ENCODE data around the gene CD52. TPM values are rescaled to one million over a fixed set of nuclear protein-coding genes. Genes with fewer than 3 reads are reported as not detected.

CD52 gene
- total RNA-seq, 1 experiment from 2014 or later = 735 TPM

- H3K4me1 ChIP-seq (ENCODE audit: low read length) = peaks cover 91% of the 10 kb centered on the region
- peak; percentile 41 for DNase-seq
- H3K9me2 ChIP-seq (replicated peaks; ENCODE audit: insufficient read depth, low read length) = no peaks in the 10 kb centered on the region
- peaks cover 22% of the 10 kb centered on the region for H3K79me2 ChIP-seq (ENCODE audit: low read length)
- H3K27me3 ChIP-seq (ENCODE audit: low read length) = no peaks in the 10 kb centered on the region
- H3K4me3 ChIP-seq (ENCODE audit: low read length) = peak overlapping the region; percentile 53; the same call in 1 of the 2 replicates
- peaks cover 7% of the 10 kb centered on the region for H3K36me3 ChIP-seq (ENCODE audit: insufficient read depth, low read length)
- no peaks in the 10 kb centered on the region for H3K9me3 ChIP-seq (ENCODE audit: low read length)
- peak overlapping the region; percentile 73 for H3K9ac ChIP-seq (ENCODE audit: low read length)
- peak overlapping the region; percentile 83 for H3K4me2 ChIP-seq (ENCODE audit: low read depth, low read length, poor library complexity, severe bottlenecking)
- peak overlapping the region; percentile 98 for H3K27ac ChIP-seq (ENCODE audit: low read length)
- H4K20me1 ChIP-seq (ENCODE audit: insufficient read depth, low read depth, low read length) = no peaks in the 10 kb centered on the region
- H2AFZ ChIP-seq (ENCODE audit: low read length) = no peak overlapping the region
Observed at GRCh38 chr1:26282401-26282918, 35.3 kb upstream of the CD52 start.

- H3K9me3 ChIP-seq (ENCODE audit: low read length) = no peaks in the 10 kb centered on the region
- H3K9me2 ChIP-seq (replicated peaks; ENCODE audit: insufficient read depth, low read length) = no peaks in the 10 kb centered on the region
- peak overlapping the region; percentile 53; the same call in 1 of the 2 replicates for H3K4me3 ChIP-seq (ENCODE audit: low read length)
- peak overlapping the region; percentile 73 for H3K9ac ChIP-seq (ENCODE audit: low read length)
- peak overlapping the region; percentile 83 for H3K4me2 ChIP-seq (ENCODE audit: low read depth, low read length, poor library complexity, severe bottlenecking)
- H3K27me3 ChIP-seq (ENCODE audit: low read length) = no peaks in the 10 kb centered on the region
- peaks cover 92% of the 10 kb centered on the region for H3K4me1 ChIP-seq (ENCODE audit: low read length)
- peaks cover 22% of the 10 kb centered on the region for H3K79me2 ChIP-seq (ENCODE audit: low read length)
- no peak overlapping the region for H2AFZ ChIP-seq (ENCODE audit: low read length)
- H4K20me1 ChIP-seq (ENCODE audit: insufficient read depth, low read depth, low read length) = no peaks in the 10 kb centered on the region
- DNase-seq = no peak
- H3K36me3 ChIP-seq (ENCODE audit: insufficient read depth, low read length) = peaks cover 4% of the 10 kb centered on the region
- H3K27ac ChIP-seq (ENCODE audit: low read length) = peak overlapping the region; percentile 98
Observed at GRCh38 chr1:26283279-26283853, 34.4 kb upstream of the CD52 start.

GRCh38 chr1:26283871-26284596, 33.7 kb upstream of the CD52 start:
- Histone ChIP-seq H3K4me2 (ENCODE audit: low read depth, low read length, poor library complexity, severe bottlenecking) (peak overlapping the region; percentile 83), H3K27ac (ENCODE audit: low read length) (peak overlapping the region; percentile 98), H2AFZ (ENCODE audit: low read length) (no peak overlapping the region), H3K79me2 (ENCODE audit: low read length) (peaks cover 20% of the 10 kb centered on the region), H3K9me3 (ENCODE audit: low read length) (no peaks in the 10 kb centered on the region), H3K36me3 (ENCODE audit: insufficient read depth, low read length) (peaks cover 4% of the 10 kb centered on the region), H3K27me3 (ENCODE audit: low read length) (no peaks in the 10 kb centered on the region), H3K4me1 (ENCODE audit: low read length) (peaks cover 92% of the 10 kb centered on the region), H4K20me1 (ENCODE audit: insufficient read depth, low read depth, low read length) (no peaks in the 10 kb centered on the region), H3K9me2 (replicated peaks; ENCODE audit: insufficient read depth, low read length) (no peaks in the 10 kb centered on the region), H3K9ac (ENCODE audit: low read length) (peak overlapping the region; percentile 73), H3K4me3 (ENCODE audit: low read length) (peak overlapping the region; percentile 53)
- DNase-seq = peak; percentile 69

GRCh38 chr1:26284597-26285347, 33.0 kb upstream of the CD52 start:
- Histone ChIP-seq H3K27me3 (ENCODE audit: low read length) (no peaks in the 10 kb centered on the region), H3K9ac (ENCODE audit: low read length) (peak overlapping the region; percentile 73), H3K4me1 (ENCODE audit: low read length) (peaks cover 94% of the 10 kb centered on the region), H3K9me3 (ENCODE audit: low read length) (no peaks in the 10 kb centered on the region), H3K4me3 (ENCODE audit: low read length) (peak overlapping the region; percentile 53; the same call in 1 of the 2 replicates), H3K9me2 (replicated peaks; ENCODE audit: insufficient read depth, low read length) (no peaks in the 10 kb centered on the region), H3K36me3 (ENCODE audit: insufficient read depth, low read length) (peaks cover 4% of the 10 kb centered on the region), H3K27ac (ENCODE audit: low read length) (peak overlapping the region; percentile 98), H2AFZ (ENCODE audit: low read length) (no peak overlapping the region), H3K79me2 (ENCODE audit: low read length) (peaks cover 14% of the 10 kb centered on the region), H3K4me2 (ENCODE audit: low read depth, low read length, poor library complexity, severe bottlenecking) (peak overlapping the region; percentile 83), H4K20me1 (ENCODE audit: insufficient read depth, low read depth, low read length) (no peaks in the 10 kb centered on the region)
- peak; percentile 96 for DNase-seq

- DNase-seq = peak; percentile 90
- Histone ChIP-seq H3K79me2 (ENCODE audit: low read length) (peaks cover 8% of the 10 kb centered on the region), H3K4me2 (ENCODE audit: low read depth, low read length, poor library complexity, severe bottlenecking) (peak overlapping the region; percentile 83), H3K36me3 (ENCODE audit: insufficient read depth, low read length) (peaks cover 4% of the 10 kb centered on the region), H3K9ac (ENCODE audit: low read length) (peak overlapping the region; percentile 73), H4K20me1 (ENCODE audit: insufficient read depth, low read depth, low read length) (no peaks in the 10 kb centered on the region), H3K9me3 (ENCODE audit: low read length) (no peaks in the 10 kb centered on the region), H2AFZ (ENCODE audit: low read length) (no peak overlapping the region), H3K4me3 (ENCODE audit: low read length) (peak overlapping the region; percentile 53), H3K4me1 (ENCODE audit: low read length) (peaks cover 100% of the 10 kb centered on the region), H3K27me3 (ENCODE audit: low read length) (no peaks in the 10 kb centered on the region), H3K27ac (ENCODE audit: low read length) (peak overlapping the region; percentile 98), H3K9me2 (replicated peaks; ENCODE audit: insufficient read depth, low read length) (no peaks in the 10 kb centered on the region)
Observed at GRCh38 chr1:26285366-26286063, 32.2 kb upstream of the CD52 start.

- Histone ChIP-seq H3K4me2 (ENCODE audit: low read depth, low read length, poor library complexity, severe bottlenecking) (peak overlapping the region; percentile 83), H3K4me3 (ENCODE audit: low read length) (no peak overlapping the region), H3K9me2 (replicated peaks; ENCODE audit: insufficient read depth, low read length) (no peaks in the 10 kb centered on the region), H3K9ac (ENCODE audit: low read length) (peak overlapping the region; percentile 9), H2AFZ (ENCODE audit: low read length) (no peak overlapping the region), H3K27ac (ENCODE audit: low read length) (peak overlapping the region; percentile 98), H3K36me3 (ENCODE audit: insufficient read depth, low read length) (peaks cover 3% of the 10 kb centered on the region), H3K4me1 (ENCODE audit: low read length) (peaks cover 100% of the 10 kb centered on the region), H3K79me2 (ENCODE audit: low read length) (peaks cover 3% of the 10 kb centered on the region; the same call in 1 of the 2 replicates), H4K20me1 (ENCODE audit: insufficient read depth, low read depth, low read length) (no peaks in the 10 kb centered on the region), H3K27me3 (ENCODE audit: low read length) (no peaks in the 10 kb centered on the region), H3K9me3 (ENCODE audit: low read length) (no peaks in the 10 kb centered on the region)
- DNase-seq = no peak
Observed at GRCh38 chr1:26286064-26286416, 31.7 kb upstream of the CD52 start.

GRCh38 chr1:26287033-26287711, 30.6 kb upstream of the CD52 start:
- peak overlapping the region; percentile 85 for H3K9ac ChIP-seq (ENCODE audit: low read length)
- H4K20me1 ChIP-seq (ENCODE audit: insufficient read depth, low read depth, low read length) = no peaks in the 10 kb centered on the region
- H3K79me2 ChIP-seq (ENCODE audit: low read length) = no peaks in the 10 kb centered on the region
- no peak overlapping the region for H2AFZ ChIP-seq (ENCODE audit: low read length)
- H3K9me3 ChIP-seq (ENCODE audit: low read length) = no peaks in the 10 kb centered on the region
- peak overlapping the region; percentile 13; the same call in 1 of the 2 replicates for H3K4me3 ChIP-seq (ENCODE audit: low read length)
- peaks cover 100% of the 10 kb centered on the region for H3K4me1 ChIP-seq (ENCODE audit: low read length)
- DNase-seq = peak; percentile 82
- peak overlapping the region; percentile 62 for H3K4me2 ChIP-seq (ENCODE audit: low read depth, low read length, poor library complexity, severe bottlenecking)
- H3K36me3 ChIP-seq (ENCODE audit: insufficient read depth, low read length) = no peaks in the 10 kb centered on the region; the same call in 1 of the 2 replicates
- no peaks in the 10 kb centered on the region for H3K9me2 ChIP-seq (replicated peaks; ENCODE audit: insufficient read depth, low read length)
- H3K27me3 ChIP-seq (ENCODE audit: low read length) = no peaks in the 10 kb centered on the region
- peak overlapping the region; percentile 98 for H3K27ac ChIP-seq (ENCODE audit: low read length)
